GM21390 (cell line): ENCODE results near the gene PNMA1.

Source experiments
- ATAC-seq: cut with Tn5 transposase; IDR thresholded peaks from one replicate; pipeline ENCODE4 v1.9.1; 2021; ENCODE audit not compliant: unreplicated experiment

PNMA1 gene

DNA sequence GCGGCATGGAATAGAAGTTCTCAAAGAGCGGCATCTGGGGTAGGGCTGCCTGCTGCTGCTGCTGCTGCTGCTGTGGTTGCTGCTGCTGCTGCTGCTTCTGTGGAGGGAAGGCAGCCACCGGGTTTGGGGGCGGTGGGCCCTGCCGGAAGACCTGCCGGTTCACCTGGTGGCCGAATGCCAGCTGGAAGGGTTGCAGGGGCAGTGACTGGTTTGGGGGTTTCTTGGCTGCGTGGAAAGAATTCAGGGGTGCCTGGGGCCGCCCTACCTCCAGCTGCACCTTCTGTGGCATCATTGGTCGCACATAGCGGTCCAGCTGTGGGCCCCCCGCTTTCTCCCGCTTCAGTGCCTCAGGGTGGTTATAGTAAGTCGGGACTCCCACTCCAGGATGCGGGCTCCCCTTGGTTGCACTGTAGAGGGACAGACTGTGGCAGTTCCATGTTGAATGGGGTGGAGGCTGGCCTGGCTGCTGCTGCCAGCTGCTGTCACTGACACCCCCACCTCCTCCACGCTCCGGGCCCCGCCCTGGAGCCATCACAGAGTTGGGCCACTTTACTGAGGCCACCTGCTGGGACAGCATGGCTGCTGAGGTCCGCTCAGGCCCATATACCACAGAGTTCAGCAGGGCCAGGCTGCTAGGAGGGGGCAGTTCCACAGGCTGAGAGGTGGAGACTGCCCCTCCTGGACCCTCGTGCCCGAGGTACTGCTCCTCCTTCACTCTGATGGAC, 25.2 kb upstream of the PNMA1 start:
- no peak for ATAC-seq

DNA sequence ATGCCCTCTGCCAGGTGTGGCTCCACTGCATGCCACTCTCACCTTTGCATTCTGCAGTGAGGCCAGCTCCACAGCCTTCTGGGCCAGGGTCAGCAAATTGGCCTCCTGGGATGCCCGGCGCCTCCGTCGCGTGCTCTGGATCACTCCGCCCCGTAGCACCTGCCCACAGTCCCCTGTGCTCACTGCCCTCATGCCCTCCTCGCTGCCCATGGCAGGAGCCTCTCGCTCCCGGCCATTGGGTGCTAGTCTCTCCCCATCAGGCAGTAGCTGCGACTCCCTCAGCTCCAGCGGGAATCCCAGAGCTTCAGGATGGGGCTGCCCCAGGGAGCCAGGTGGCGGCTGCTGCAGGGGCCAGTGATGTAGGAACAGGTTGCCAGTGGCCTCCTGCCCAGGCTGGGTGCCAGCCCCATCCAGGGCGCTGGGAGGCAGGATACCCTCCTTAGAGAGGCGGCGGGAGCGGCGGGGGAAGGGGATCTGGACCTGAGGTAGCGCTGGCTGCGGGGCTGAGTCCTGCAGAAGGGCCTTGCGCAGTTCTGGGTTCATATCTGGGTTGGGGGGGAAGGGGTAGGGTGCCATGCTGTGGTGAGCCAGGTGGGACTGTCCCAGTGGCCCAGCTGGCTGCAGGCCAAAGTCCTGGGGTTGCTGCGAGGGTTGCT, 24.5 kb upstream of the PNMA1 start:
- ATAC-seq: no peak

DNA sequence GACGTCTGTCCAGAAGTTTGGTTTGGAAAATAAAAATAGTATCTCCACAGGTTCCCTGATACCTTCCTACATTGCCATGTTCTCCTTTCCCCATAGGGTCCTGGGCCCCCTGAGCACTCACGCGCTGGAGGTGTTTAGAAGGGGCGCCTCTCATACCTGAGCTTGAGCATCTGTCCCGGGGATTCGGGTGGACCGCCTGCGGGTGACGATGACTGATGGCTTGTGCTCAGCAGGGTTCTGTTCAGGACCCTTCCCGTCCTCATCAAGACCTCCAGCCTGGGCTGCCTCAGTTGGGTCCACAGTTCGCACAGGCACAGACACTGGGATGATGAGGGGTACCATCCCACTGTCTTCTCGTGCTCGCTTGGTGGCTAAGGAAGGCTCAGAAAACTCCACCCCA, 22.7 kb upstream of the PNMA1 start:
- ATAC-seq: no peak

DNA sequence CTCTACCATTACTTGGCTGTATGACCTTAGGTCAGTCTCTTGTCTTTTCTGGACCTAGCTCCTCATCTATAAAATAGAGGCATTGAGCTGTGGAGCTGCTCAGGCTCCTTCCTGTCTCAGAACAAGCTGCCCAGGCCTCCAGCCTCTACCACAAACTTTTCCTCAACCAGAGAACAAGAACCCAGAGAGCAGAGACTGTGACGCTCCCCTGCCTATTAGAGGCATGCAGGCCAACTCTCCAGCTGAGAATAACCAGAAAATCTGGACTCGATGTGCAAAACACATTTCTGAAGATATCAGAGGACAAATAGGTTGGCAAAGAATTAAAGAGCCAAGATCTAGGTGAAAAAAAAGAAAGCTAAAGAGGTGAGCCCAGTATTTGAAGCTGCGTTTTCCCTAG, 17.8 kb upstream of the PNMA1 start:
- no peak for ATAC-seq

DNA sequence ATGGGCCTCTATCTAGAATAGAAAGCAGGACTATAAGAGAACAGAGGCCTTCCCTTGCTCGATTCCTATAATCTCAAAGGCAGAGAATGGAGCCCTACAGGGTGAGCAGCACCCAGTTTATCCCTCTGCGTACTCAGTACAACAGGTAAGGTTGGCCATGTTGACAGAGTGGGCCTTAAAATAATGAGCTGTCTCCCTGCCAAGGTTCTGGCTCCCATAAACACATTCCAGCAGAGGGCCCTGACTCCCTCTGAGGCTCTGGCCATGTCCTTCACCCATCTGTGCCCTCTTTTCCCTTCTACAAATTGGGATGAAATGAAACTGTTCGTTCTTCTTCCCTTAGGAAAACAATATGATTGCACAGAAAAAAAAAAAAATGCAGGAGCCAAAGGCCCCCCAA, 16.9 kb upstream of the PNMA1 start:
- no peak for ATAC-seq

DNA sequence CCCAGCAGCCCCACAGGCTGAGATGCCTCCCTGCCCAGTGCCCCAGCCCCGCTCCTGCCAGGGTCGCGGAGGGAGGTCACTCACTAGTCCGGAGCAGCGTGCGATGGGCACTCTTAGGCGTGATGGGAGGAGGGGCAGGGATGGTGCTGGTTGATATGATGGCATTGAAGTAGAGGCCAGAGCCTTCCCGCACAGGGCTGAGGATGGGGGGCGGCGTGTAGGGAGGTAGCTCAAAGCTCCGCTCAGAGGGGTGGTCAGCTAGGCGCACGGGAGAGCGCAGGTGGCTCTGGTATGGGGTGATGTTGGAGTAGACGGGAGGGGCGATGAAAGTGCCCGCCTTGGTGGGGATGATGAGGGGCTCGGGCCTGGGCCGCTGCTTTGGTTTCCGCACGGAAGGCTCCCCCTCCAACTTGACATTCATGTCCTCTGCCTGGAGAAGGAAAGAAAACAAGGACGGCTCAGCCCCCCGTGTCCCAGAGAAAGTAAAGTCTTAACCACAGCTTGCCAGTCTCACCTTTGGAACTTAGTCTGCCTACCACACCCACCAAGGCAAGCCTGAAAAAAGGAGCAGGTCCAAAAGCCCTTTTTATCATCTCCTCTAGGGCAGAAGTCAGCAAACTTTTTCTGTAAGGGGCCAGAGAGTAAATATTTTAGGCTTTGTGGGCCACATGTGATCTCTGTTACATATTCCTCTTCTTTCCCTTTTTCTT, 15.5 kb upstream of the PNMA1 start:
- no peak for ATAC-seq

DNA sequence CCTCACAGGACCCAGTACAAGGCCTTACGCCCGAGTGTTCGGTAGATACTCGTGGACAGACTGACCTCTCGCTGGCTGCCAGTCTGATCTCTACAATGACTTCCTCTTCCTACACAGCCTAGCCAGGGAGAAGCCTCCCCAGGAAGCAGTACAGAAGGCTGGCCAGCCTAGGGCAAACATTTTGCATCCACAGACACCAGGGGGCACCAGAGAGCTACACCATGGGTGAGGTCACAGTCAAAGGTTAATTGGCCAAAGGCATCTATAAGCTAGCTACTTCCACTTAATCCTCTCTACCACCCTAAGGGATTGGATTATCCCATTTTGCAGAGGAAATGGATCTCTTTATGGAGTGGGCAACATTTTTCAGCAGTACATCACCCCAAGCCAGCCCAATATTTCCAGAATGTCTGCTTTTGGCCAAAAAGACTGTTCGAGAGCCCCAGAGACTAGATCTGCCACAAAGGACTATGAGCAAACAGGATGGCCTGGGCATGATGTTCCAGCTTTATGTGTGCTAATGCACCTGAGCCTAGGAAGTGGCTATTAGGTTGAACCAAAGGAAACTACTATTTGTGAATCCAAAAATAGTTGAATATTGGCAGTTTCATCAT, 14.6 kb upstream of the PNMA1 start:
- no peak for ATAC-seq

DNA sequence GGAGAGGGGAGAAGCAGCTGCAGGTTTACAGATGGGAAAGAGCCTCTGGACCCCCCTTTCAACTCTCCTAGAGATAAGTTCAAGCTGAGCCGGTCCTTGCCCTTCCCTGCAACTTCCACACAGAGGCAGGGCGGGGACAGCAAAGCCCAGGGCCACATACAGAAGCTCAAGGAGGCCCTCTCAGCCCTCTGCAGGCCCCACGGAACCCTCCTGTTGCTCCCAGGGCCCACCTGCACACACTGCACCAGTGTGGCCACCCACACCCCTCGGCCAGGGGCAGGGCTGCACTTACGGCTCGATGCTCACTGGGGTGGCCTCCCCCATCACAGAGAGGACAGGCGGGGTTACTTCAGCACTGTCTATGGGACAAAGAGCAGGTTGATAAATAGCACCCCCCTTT, 13.0 kb upstream of the PNMA1 start:
- no peak for ATAC-seq

DNA sequence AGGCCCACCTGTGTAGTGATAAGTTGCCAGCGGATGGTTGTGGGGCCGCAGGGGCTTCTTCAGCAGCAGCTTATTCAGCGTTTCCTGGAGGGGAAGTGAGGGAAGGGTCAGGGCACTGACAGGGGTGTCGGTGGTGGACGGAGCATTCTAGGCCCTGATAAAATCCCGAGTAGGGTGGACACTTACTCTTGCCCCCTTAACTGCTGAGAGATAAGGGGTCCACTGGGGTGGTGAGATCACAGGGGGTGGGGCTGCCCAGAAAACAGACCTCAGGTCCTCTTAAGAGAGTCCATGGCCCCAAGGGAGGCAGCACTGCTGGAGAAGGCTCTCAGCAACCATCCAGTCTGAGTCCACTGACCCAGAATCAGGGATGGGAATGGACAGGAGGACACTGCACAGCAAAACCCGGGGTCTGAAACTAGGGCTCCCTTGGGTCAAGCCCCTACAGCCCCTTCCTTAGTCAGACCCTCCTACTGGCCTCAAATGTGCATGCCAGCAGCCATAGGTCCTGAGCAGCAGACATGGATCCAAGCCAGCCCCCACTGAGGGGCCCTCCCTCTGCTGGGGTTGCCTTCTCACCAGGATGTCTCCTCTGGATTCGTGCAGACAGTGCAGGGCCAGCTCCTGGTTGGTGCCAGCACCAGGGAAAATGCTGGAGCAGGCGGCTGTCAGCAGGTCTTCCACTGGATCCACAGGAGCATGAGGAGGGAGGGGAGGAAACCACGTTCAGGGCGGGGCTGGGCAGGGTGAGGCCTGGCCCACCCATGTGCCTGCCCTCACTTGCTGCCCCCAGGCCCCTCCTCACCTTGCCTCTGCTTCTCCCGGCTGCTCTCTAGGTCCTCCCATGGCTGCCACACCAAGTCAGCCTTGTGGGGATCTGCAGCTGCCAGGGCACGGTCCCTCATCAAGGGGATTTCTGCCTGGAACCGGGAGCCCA, 12.1 kb upstream of the PNMA1 start:
- no peak for ATAC-seq

DNA sequence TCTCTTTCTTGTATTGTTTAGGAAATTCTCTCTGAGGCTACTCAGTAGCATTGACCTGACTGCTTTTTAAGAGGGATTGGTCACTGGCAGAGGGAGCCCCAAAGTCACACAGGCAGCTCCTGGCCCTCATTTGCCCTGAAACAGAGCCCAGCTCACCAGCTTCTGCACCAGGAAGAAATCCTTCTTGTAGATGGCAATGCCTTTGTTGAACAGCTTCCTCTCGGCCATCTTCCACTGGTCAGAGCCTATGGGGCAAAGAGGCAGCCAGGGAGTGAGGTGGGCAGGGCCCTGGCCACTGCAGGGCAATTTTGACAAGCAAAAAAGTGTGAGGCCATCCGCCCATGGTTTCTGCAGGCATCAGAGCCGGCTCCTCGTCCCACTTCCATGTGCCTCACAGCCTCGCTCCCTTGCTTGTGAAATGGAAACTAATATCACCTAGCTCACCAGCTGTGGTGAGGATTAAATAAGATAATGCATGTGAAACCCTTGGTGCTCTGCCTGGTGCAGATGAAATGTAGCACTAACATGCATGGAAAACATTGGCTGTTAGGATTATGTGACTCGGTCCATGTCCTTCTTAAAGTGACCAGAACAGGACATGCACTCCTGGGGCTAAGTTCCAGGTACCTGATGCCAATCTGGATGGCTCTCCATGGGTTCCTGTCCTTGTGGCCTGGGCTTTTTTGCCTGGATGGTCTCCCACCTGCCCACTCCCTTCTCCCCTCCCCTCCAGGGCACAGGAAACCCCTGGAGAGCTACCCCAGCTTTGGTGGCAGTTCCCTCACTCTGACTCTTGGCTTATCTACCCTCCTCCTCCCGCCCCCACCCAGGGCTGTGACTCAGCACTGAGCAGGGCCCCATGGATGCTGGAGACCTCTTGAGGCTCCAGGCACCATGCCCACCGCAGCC, 11.2 kb upstream of the PNMA1 start:
- ATAC-seq: no peak

DNA sequence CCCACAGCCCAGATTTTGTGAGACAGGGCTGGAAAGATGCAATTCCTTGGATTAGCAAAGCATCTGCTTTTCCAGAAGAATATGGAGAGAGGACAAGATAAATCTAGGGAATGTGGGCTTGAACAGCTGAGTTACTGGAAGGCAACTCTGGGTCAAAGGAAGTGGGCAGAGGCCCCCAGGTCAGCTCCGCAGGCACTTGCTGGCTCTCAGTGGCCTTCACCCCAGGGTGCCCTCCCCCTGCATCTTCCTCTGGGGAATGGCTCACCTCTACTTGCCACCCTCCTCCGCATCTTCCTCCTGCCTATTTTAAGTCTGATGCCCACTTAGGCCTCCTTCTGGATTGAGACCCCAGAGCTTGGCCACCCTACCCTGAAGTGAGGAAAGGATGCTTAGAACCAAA, 10.5 kb upstream of the PNMA1 start:
- no peak for ATAC-seq

DNA sequence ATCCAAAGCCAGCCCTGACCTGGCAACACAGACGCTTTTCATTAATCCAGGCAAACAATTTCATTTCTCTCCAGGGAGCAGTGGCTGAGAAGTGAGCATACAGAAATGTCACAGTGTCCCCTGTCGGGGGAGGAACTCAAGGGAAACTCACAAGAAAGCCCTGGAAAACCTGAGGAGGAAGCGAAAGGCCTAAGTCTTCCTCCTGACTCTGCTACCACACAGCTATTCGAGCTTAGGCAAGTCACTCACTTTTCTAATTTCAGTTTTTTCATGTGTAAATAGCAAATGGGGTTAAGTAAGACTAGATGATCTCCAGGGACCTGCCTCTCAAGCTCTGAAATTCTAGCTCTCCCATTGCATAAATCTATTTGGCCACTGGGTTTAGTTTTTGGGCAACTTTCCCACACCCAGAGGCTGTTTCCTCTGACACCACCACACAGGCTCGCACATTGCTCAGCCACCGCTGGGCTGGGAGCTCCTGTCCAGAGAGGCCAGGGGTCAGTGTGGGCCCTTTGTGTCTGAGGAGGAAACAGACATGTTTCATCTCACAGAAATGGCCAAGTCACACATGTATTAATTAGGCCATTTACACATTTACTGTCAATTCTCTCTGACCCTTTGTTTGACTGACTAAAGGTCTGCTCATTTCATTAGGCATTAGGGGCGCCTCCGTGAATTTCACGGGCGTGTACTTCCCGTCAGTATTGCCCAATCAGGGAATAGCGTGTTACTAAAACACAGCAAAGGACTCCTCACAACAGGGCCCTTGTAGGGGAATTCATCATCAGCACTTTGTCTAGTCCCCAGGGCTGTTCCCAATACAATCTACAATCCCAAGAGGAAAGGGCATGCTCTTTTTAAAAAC, 9.8 kb upstream of the PNMA1 start:
- no peak for ATAC-seq

DNA sequence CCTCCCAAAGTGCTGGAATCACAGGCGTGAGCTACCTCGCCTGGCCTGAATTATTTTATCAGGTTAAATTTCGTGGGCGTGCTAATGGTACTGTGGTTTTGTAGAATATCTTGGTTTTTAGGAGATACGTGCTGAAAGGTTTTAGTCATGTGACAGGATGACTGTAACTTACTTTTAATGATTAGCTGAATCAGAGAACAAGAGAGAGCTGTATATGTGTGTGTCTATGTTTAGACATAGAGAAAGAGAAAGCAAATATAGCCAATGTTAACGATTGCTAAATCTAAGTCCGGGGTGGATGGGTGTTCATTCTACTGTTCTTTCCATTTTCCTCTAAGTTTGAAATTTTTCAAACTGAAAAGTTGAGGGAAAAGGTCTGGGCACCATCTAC, 9.2 kb upstream of the PNMA1 start:
- no peak for ATAC-seq

DNA sequence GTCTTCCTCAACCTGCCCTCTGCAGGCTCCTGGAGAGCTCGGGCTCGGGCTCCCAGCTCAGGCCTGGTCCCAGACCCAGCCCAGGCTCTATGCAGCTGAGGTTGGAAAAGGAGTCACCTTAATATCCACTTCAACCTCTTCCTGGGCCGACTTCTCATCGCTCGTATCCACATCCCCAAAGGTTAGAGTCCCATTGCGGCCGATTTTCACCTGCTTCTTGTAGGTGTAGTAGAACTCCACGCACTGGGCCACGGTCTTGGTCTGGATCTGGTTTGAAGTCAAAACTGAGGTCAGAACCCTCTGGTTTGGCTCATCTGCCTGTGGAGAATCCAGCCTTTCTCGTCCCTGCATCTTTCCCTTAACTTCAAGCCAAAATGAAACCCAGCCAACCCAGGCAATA, 8.4 kb upstream of the PNMA1 start:
- ATAC-seq: no peak

DNA sequence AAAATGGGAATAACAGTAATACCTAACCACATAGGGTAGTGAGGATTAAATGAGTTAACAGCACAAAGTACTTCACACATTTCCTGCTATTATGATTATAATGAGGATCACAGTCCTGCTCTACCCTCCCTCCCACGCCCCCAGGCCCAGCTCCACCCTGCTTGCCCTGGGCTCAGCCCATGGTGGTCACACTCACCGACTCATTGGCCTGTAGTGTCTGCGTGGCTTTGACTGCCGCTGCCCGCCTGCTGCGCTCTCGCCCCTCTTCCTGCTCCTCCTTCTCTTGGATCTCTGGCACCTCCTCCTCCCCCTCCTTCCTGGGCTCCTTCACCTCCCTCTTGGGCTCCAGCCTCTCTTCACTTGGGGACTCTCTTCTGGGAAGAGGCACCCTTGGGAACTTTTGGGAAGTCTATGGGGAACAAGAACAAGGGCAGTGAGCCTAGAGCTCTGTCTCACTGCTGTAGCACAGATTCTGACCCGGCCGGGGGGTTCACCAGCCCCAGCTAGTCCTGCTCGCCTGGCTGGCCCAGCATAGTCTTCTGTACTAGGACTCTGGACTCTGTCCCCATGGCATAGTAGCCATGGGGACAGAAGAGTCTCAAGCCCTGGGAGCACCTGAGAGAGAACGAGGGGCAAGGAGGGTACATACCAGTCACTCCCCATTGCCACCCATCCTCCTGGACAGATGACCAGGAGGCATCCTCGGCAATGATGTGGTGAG, 7.1 kb upstream of the PNMA1 start:
- no peak for ATAC-seq

DNA sequence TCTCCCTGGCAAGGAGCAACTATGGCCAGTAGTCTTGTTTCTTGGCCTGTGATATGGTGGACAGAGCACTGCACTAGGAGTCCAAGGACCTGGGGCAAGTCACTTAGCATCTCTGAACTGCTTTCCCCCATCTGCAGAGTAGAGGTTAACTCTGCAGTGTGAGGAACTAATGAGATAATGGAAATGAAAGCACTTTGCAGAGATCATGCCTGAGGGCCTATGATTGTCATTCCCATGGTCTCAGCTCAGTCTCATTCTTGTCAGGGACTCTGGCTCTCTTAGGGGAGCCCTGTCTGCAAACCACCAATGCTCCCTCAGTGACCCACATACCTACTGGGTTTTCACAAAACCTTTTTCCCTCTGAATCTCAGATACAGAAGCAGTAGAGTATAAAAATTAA, 6.5 kb upstream of the PNMA1 start:
- no peak for ATAC-seq

DNA sequence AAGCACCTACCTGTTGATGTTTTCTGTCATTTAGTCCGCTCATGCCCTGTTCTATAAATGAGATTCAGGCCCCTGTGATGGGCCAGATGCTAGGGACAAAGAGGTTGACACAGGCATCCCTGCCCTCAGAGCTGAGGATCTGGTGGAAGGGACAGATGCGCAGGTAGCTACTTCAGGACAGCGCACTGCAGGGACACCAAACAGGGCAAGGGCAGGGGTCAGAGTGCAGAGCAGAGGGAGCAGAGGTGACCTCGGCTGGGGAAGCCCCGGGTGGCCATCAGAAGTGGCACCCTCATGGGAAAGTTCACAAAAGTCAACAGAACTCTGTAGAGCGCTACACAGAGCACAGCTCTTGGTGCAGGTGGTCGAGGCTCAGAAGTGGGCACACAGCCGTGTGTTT, 5.6 kb upstream of the PNMA1 start:
- ATAC-seq: no peak

DNA sequence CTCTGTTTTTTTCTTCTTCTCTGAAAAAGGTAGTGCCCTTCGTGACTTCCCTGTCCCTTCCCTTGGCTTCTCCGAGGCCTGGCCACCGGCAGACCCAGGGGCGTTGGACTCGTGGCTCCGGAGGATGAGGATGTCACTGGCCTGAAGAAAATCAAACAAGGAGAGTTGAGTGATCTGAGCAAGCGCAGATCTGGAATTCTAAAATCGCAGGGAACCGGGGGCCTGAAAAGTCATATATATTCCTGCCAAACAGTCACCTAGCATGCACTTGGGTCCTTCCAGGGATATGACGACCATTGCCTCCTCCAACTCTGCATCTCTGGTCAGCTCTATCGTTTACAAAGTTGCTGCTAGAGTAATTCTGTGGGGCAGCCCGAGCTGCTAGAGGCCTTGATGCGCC, 5.2 kb upstream of the PNMA1 start:
- no peak for ATAC-seq
